AG08395 (cell line): ENCODE results near the gene PHLPP1.

Experiments used
- DNase-seq: peaks from one replicate; pipeline ENCODE4 v3.0.0; 2012; ENCODE audit warnings: mixed read lengths, low spot score

Gene PHLPP1

GRCh38 chr18:62810682-62811081 is 95.3 kb downstream of the PHLPP1 start:
- no peak for DNase-seq

- no peak for DNase-seq
These were observed 96.3 kb downstream of the PHLPP1 start for GRCh38 chr18:62811674-62812073.

GRCh38 chr18:62812242-62812641 is 96.9 kb downstream of the PHLPP1 start:
- DNase-seq, result no peak

GRCh38 chr18:62812876-62813275 is 97.5 kb downstream of the PHLPP1 start:
- no peak for DNase-seq

GRCh38 chr18:62814132-62814759 is 98.9 kb downstream of the PHLPP1 start:
- no peak for DNase-seq

GRCh38 chr18:62825382-62825781 is 110.0 kb downstream of the PHLPP1 start:
- DNase-seq, result no peak

GRCh38 chr18:62827397-62827796 is 112.1 kb downstream of the PHLPP1 start:
- DNase-seq, result no peak

GRCh38 chr18:62828091-62828640 is 112.8 kb downstream of the PHLPP1 start:
- DNase-seq, result no peak

GRCh38 chr18:62828852-62829251 is 113.5 kb downstream of the PHLPP1 start:
- DNase-seq, result no peak

GRCh38 chr18:62829936-62830335 is 114.6 kb downstream of the PHLPP1 start:
- DNase-seq, result no peak

- DNase-seq, result no peak
These were observed 116.9 kb downstream of the PHLPP1 start for GRCh38 chr18:62832282-62832681.

GRCh38 chr18:62833494-62833893 is 118.2 kb downstream of the PHLPP1 start:
- no peak for DNase-seq

GRCh38 chr18:62834715-62835114 is 119.4 kb downstream of the PHLPP1 start:
- no peak for DNase-seq

GRCh38 chr18:62837011-62837410 is 121.7 kb downstream of the PHLPP1 start:
- DNase-seq, result no peak

- DNase-seq, result no peak
These were observed 123.2 kb downstream of the PHLPP1 start for GRCh38 chr18:62838475-62839098.

GRCh38 chr18:62839874-62840713 is 124.8 kb downstream of the PHLPP1 start:
- DNase-seq, result peak; percentile 7

GRCh38 chr18:62841405-62841804 is 126.1 kb downstream of the PHLPP1 start:
- no peak for DNase-seq

- no peak for DNase-seq
These were observed 127.6 kb downstream of the PHLPP1 start for GRCh38 chr18:62842898-62843297.

GRCh38 chr18:62844850-62845643 is 129.7 kb downstream of the PHLPP1 start:
- DNase-seq, result no peak

- DNase-seq, result no peak
These were observed 131.0 kb downstream of the PHLPP1 start for GRCh38 chr18:62846313-62846712.

GRCh38 chr18:62847081-62847480 is 131.7 kb downstream of the PHLPP1 start:
- no peak for DNase-seq

- DNase-seq, result peak; percentile 7
These were observed 133.6 kb downstream of the PHLPP1 start for GRCh38 chr18:62848946-62849345.
